Tibial nerve (tissue), 4 donors: ENCODE results near the gene ADGRD1.

Source experiments
- EP300 ChIP-seq, 2 donors: sonication (generic); formaldehyde crosslinking; IDR thresholded peaks; one replicate each; pipeline ENCODE4 v1.6.1; 2017; ENCODE audit warnings: antibody characterized with exemption in 2 of 2, mild to moderate bottlenecking in 1 of 2
- POLR2A ChIP-seq, 2 donors: fragments of 450-650 bp; IDR thresholded peaks; one replicate each; pipeline ENCODE4 v1.6.1; 2017; ENCODE audit warnings: antibody characterized with exemption in 2 of 2, mild to moderate bottlenecking in 2 of 2, moderate library complexity in 2 of 2
- TF ChIP-seq, protein P1 (sequence below), 5 experiments: fragments of 200-600 bp in 3 of 5; fragments of 450-650 bp in 2 of 5; sonication (generic) in 3 of 5; IDR thresholded peaks; one replicate each; pipeline ENCODE4 v1.5.1; 2016 to 2019; ENCODE audit warnings: antibody characterized with exemption in 5 of 5, mild to moderate bottlenecking in 3 of 5, moderate library complexity in 2 of 5

- TF ChIP-seq, protein P1, sequence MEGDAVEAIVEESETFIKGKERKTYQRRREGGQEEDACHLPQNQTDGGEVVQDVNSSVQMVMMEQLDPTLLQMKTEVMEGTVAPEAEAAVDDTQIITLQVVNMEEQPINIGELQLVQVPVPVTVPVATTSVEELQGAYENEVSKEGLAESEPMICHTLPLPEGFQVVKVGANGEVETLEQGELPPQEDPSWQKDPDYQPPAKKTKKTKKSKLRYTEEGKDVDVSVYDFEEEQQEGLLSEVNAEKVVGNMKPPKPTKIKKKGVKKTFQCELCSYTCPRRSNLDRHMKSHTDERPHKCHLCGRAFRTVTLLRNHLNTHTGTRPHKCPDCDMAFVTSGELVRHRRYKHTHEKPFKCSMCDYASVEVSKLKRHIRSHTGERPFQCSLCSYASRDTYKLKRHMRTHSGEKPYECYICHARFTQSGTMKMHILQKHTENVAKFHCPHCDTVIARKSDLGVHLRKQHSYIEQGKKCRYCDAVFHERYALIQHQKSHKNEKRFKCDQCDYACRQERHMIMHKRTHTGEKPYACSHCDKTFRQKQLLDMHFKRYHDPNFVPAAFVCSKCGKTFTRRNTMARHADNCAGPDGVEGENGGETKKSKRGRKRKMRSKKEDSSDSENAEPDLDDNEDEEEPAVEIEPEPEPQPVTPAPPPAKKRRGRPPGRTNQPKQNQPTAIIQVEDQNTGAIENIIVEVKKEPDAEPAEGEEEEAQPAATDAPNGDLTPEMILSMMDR (IDR thresholded peaks at IDR 0.05), result no peak
- no peak for TF ChIP-seq POLR2A (IDR thresholded peaks at IDR 0.05)
- TF ChIP-seq EP300 (IDR thresholded peaks at IDR 0.05), result no peak
Observed at GRCh38 chr12:130911193-130911592, 42.5 kb upstream of the ADGRD1 start.
